CD4-positive, alpha-beta T cell (primary cell): Measurements from ENCODE around the gene MAP3K9. TPM values are rescaled to one million over a fixed set of nuclear protein-coding genes. Genes with fewer than 3 reads are reported as not detected.
A peak's percentile ranks its signal among the peaks of the same experiment; 100 is the strongest.

Source experiments
- ATAC-seq: fragments of 200-7000 bp; cut with Tn5 transposase; one replicate; pipeline ENCODE4 v1.10.0; 2022; ENCODE audit warnings: mild to moderate bottlenecking; ENCODE audit not compliant: poor library complexity
- CTCF ChIA-PET: fragments of 350-600 bp; sonication (Branson Sonifier 250); formaldehyde crosslinking; loops from one replicate; lab custom pipeline; 2021; ENCODE audit warnings: antibody characterized with exemption, inconsistent platforms; lab: Charles Lee
- POLR2A ChIA-PET: fragments of 350-600 bp; sonication (Branson Sonifier 250); formaldehyde crosslinking; loops from one replicate; lab custom pipeline; 2021; ENCODE audit warnings: antibody characterized with exemption, inconsistent platforms; lab: Charles Lee
- DNase-seq, 14 experiments: peaks; one replicate each; pipeline ENCODE4 v3.0.0-alpha.2; 2013 to 2020; ENCODE audit warnings: mixed read lengths in 2 of 14
- H3K27ac ChIP-seq, 2 donors: one replicate each; pipeline versions ENCODE4 v1.5.1 to v1.7.0; 2013; ENCODE audit warnings: low read length in 2 of 2, low read depth in 1 of 2, mild to moderate bottlenecking in 1 of 2
- H3K27me3 ChIP-seq, 2 experiments: 1 replicate in 1 of 2; 2 replicates in 1 of 2; pipeline versions ENCODE4 v1.6.1 to v1.7.0; 2013; ENCODE audit warnings: low read length in 2 of 2, control low read depth in 1 of 2, mild to moderate bottlenecking in 1 of 2, moderate library complexity in 1 of 2; ENCODE audit not compliant: insufficient read depth in 2 of 2, control insufficient read depth in 1 of 2
- H3K36me3 ChIP-seq: one replicate; pipeline ENCODE4 v1.6.1; 2013; ENCODE audit warnings: low read length, control low read depth; ENCODE audit not compliant: insufficient read depth
- H3K4me1 ChIP-seq: one replicate; pipeline ENCODE4 v1.6.1; 2013; ENCODE audit warnings: low read length, control low read depth; ENCODE audit not compliant: insufficient read depth
- H3K4me3 ChIP-seq: one replicate; pipeline ENCODE4 v1.5.1; 2013; ENCODE audit warnings: mild to moderate bottlenecking, low read length, moderate library complexity
- H3K9me3 ChIP-seq, 2 experiments: 1 replicate in 1 of 2; 2 replicates in 1 of 2; pipeline versions ENCODE4 v1.6.1 to v1.7.0; 2013; ENCODE audit warnings: low read length in 2 of 2, mild to moderate bottlenecking in 2 of 2, control low read depth in 1 of 2, moderate library complexity in 1 of 2; ENCODE audit not compliant: control insufficient read depth in 1 of 2, insufficient read depth in 1 of 2
- H3K27ac Mint-ChIP-seq: one replicate; pipeline ENCODE4 v1.8.0; 2020; ENCODE audit warnings: mixed read lengths
- H3K27me3 Mint-ChIP-seq: one replicate; pipeline ENCODE4 v1.8.0; 2021; ENCODE audit warnings: mixed read lengths
- H3K36me3 Mint-ChIP-seq: one replicate; pipeline ENCODE4 v1.8.0; 2021; ENCODE audit warnings: low read depth, mixed read lengths
- H3K4me1 Mint-ChIP-seq: one replicate; pipeline ENCODE4 v1.8.0; 2021; ENCODE audit warnings: low read depth, mixed read lengths
- H3K4me3 Mint-ChIP-seq: one replicate; pipeline ENCODE4 v1.8.0; 2020; ENCODE audit warnings: mild to moderate bottlenecking, mixed read lengths
- H3K9me3 Mint-ChIP-seq: one replicate; pipeline ENCODE4 v1.8.0; 2020; ENCODE audit warnings: mixed read lengths
- CTCF ChIP-seq: fragments of 200-600 bp; IDR thresholded peaks from one replicate; pipeline ENCODE4 v1.8.0; 2022; ENCODE audit warnings: antibody characterized with exemption, mild to moderate bottlenecking
- intact Hi-C, 2 experiments: fragments of 100-400 bp; cut with DNase I in 1 of 2; cut with micrococcal nuclease in 1 of 2; formaldehyde crosslinking; loops; one replicate each; pipeline versions ENCODE4 v1.15.1 to v1.9.0; 2023 to 2025; cut with DNase I, micrococcal nuclease
- total RNA-seq, 174 experiments: library from RNA in 2 of 174; stranded (reverse) in 2 of 174; gene quantifications; one replicate each; pipeline ENCODE4 v1.2.3 and lab custom pipeline; 2021 to 2026

The MAP3K9 gene
- total RNA-seq, 2 experiments from 2014 or later = 5.9 to 6.3 TPM

- DNase-seq = peak in 4 of 14 experiments; percentile 11 to 44 (median 24)
- H3K27me3 ChIP-seq = peaks cover 5 to 15% of the 10 kb centered on the region in 2 experiments
- H3K27ac Mint-ChIP-seq = no peak overlapping the region
- ChIA-PET POLR2A (interaction anchor here (1.2 to 2.2 kb wide), 4 partner anchors 14 to 130 kb away, joined by 3 to 16 read pairs (median 4); partner anchors contain the start of gene MAP3K9), CTCF (interaction anchor here (0.7 to 2.1 kb wide), 5 partner anchors 58 to 166 kb away, joined by 3 to 7 read pairs (median 4); partner anchors contain the start of gene PCNX1)
- peaks cover 18% of the 10 kb centered on the region for H3K4me1 ChIP-seq
- H3K36me3 Mint-ChIP-seq = no peaks in the 10 kb centered on the region
- intact Hi-C loops = loop anchor here in 1 of 2 experiments (2.0 kb wide), 1 partner anchor 82 kb away; no protein-coding TSS in a partner anchor
- no peaks in the 10 kb centered on the region for H3K36me3 ChIP-seq
- H3K4me3 ChIP-seq = peak overlapping the region; percentile 66
- H3K9me3 Mint-ChIP-seq = no peaks in the 10 kb centered on the region
- H3K9me3 ChIP-seq = no peaks in the 10 kb centered on the region
- peaks cover 42% of the 10 kb centered on the region for H3K27me3 Mint-ChIP-seq
- no peak for ATAC-seq
- H3K27ac ChIP-seq = no peak overlapping the region
- no peak for TF ChIP-seq CTCF
- peak overlapping the region; percentile 87 for H3K4me3 Mint-ChIP-seq
- H3K4me1 Mint-ChIP-seq = peaks cover 25% of the 10 kb centered on the region
These were observed 13.3 kb upstream of the MAP3K9 start for GRCh38 chr14:70822530-70823185.

GRCh38 chr14:70821584-70822529, 12.5 kb upstream of the MAP3K9 start:
- peak overlapping the region; percentile 83 for H3K4me3 Mint-ChIP-seq
- intact Hi-C loops = loop anchor here in 1 of 2 experiments (2.0 kb wide), 1 partner anchor 83 kb away; no protein-coding TSS in a partner anchor
- TF ChIP-seq CTCF = no peak
- peaks cover 5 to 15% of the 10 kb centered on the region in 2 experiments for H3K27me3 ChIP-seq
- H3K4me3 ChIP-seq = peak overlapping the region; percentile 66
- ChIA-PET POLR2A (interaction anchor here (0.6 to 2.2 kb wide), 6 partner anchors 8 to 187 kb away, joined by 3 to 16 read pairs (median 3); partner anchors contain the start of gene MAP3K9), CTCF (interaction anchor here (0.6 to 1.6 kb wide), 6 partner anchors 85 to 167 kb away, joined by 3 to 5 read pairs (median 4); partner anchors contain the start of gene PCNX1)
- DNase-seq (peak in 13 of 14 experiments; percentile 23 to 81 (median 44)), ATAC-seq (peak; percentile 46)
- H3K4me1 Mint-ChIP-seq = peaks cover 28% of the 10 kb centered on the region
- H3K27ac Mint-ChIP-seq = no peak overlapping the region
- H3K27me3 Mint-ChIP-seq = peaks cover 43% of the 10 kb centered on the region
- H3K9me3 ChIP-seq = no peaks in the 10 kb centered on the region
- no peaks in the 10 kb centered on the region for H3K36me3 ChIP-seq
- peaks cover 18% of the 10 kb centered on the region for H3K4me1 ChIP-seq
- H3K9me3 Mint-ChIP-seq = no peaks in the 10 kb centered on the region
- no peaks in the 10 kb centered on the region for H3K36me3 Mint-ChIP-seq
- no peak overlapping the region for H3K27ac ChIP-seq

GRCh38 chr14:70816525-70816924, 7.2 kb upstream of the MAP3K9 start:
- DNase-seq (no peak), ATAC-seq (no peak)
- Histone ChIP-seq H3K27ac (no peak overlapping the region), H3K4me3 (no peak overlapping the region), H3K27me3 (peaks cover 5 to 7% of the 10 kb centered on the region in 2 experiments), H3K9me3 (no peaks in the 10 kb centered on the region), H3K4me1 (peaks cover 5% of the 10 kb centered on the region), H3K36me3 (no peaks in the 10 kb centered on the region)
- Mint-ChIP-seq H3K9me3 (no peaks in the 10 kb centered on the region), H3K4me1 (peaks cover 15% of the 10 kb centered on the region), H3K27ac (no peak overlapping the region), H3K27me3 (peaks cover 28% of the 10 kb centered on the region), H3K4me3 (no peak overlapping the region), H3K36me3 (no peaks in the 10 kb centered on the region)
- ChIA-PET POLR2A (interaction anchor here (1.6 to 2.5 kb wide), 2 partner anchors 9 to 90 kb away, joined by 3 to 18 read pairs; partner anchors contain the start of gene PCNX1), CTCF (interaction anchor here (1.5 to 4.9 kb wide), 5 partner anchors 8 to 156 kb away, joined by 3 to 21 read pairs (median 16); partner anchors contain the start of gene MAP3K9)
- no peak for TF ChIP-seq CTCF
- intact Hi-C loops = loop anchor here (2.0 to 5.0 kb wide), 6 partner anchors 90 to 999 kb away; partner anchors contain the start of gene PCNX1 (in 1 of the 2)
